HepG2 (cell line): ENCODE data around the gene RPS17. TPM values are rescaled to one million over a fixed set of nuclear protein-coding genes. Genes with fewer than 3 reads are reported as not detected.
A peak's percentile ranks its signal among the peaks of the same experiment; 100 is the strongest.

Experiments
- ATAC-seq: fragments of 200-7000 bp; cut with Tn5 transposase; 3 replicates; pipeline ENCODE4 v1.9.1; 2020; ENCODE audit warnings: mild to moderate bottlenecking, moderate library complexity
- BruUV-seq: library from RNA; stranded (reverse); fragments of 400-500 nt; replicated peaks from 2 replicates; lab custom pipeline; 2021; lab: Mats Ljungman, UMichigan
- CTCF ChIA-PET: fragments of 300-600 bp; formaldehyde crosslinking; extraction: SDS; loops from one replicate; lab custom pipeline; 2021; ENCODE audit warnings: low total read pairs, inconsistent platforms, low intra/inter-chr PET ratio; lab: Yijun Ruan, JAX
- POLR2A ChIA-PET: fragments of 350-600 bp; sonication (Branson Sonifier 250); formaldehyde crosslinking; loops from one replicate; lab custom pipeline; 2020; ENCODE audit warnings: antibody characterized with exemption, inconsistent platforms; lab: Yijun Ruan, JAX
- DNase-seq: peaks from one replicate; pipeline ENCODE4 v3.0.0-alpha.2; 2015; ENCODE audit warnings: low spot score
- FAIRE-seq: peaks from 3 replicates; lab custom pipeline; 2011; peaks lifted over from hg19 to GRCh38; lab: Jason Lieb, UNC
- H2AFZ ChIP-seq: one replicate; pipeline ENCODE4 v1.6.1; 2011; ENCODE audit warnings: low read length, inconsistent platforms
- H3K27ac ChIP-seq: fragments of 300-600 bp; 3 replicates; pipeline ENCODE4 v1.8.0; 2011; ENCODE audit warnings: mixed run types, mild to moderate bottlenecking, mixed read lengths, low read length, inconsistent platforms; ENCODE audit not compliant: insufficient read depth; ENCODE audit errors: extremely low read length
- H3K27me3 ChIP-seq, 2 experiments: fragments of 200-600 bp in 1 of 2; 2 replicates in 1 of 2; 3 replicates in 1 of 2; pipeline versions ENCODE4 v1.6.0 to v1.8.0; 2011; ENCODE audit warnings: low read length in 2 of 2, mild to moderate bottlenecking in 2 of 2, moderate library complexity in 2 of 2, inconsistent platforms in 1 of 2; ENCODE audit not compliant: insufficient read depth in 2 of 2, control insufficient read depth in 1 of 2
- H3K36me3 ChIP-seq, 2 experiments: fragments of 200-600 bp in 1 of 2; replicated peaks in 1 of 2; 2 replicates in 1 of 2; 3 replicates in 1 of 2; pipeline versions ENCODE4 v1.5.1 to v1.8.0; 2011; ENCODE audit warnings: low read length in 2 of 2, inconsistent platforms in 1 of 2; ENCODE audit not compliant: insufficient read depth in 2 of 2, control insufficient read depth in 1 of 2
- H3K4me1 ChIP-seq: 2 replicates; pipeline ENCODE4 v1.5.1; 2012; ENCODE audit warnings: low read length, inconsistent platforms; ENCODE audit not compliant: insufficient read depth
- H3K4me2 ChIP-seq: 2 replicates; pipeline ENCODE4 v1.6.0; 2011; ENCODE audit warnings: low read depth, low read length, inconsistent platforms
- H3K4me3 ChIP-seq, 3 experiments: fragments of 200-600 bp in 1 of 3; sonication (generic), shearing (Covaris generic) in 1 of 3; replicated peaks in 1 of 3; 2 replicates each; pipeline ENCODE4 v1.5.1; 2011 to 2016; ENCODE audit warnings: low read length in 3 of 3, inconsistent platforms in 2 of 3, low read depth in 2 of 3, mild to moderate bottlenecking in 2 of 3, control low read depth in 1 of 3, mixed read lengths in 1 of 3; ENCODE audit not compliant: insufficient read depth in 1 of 3
- H3K79me2 ChIP-seq: one replicate; pipeline ENCODE4 v1.6.1; 2011; ENCODE audit warnings: low read length, inconsistent platforms; ENCODE audit not compliant: insufficient read depth
- H3K9ac ChIP-seq: 2 replicates; pipeline ENCODE4 v1.6.0; 2011; ENCODE audit warnings: mild to moderate bottlenecking, low read depth, low read length, inconsistent platforms; ENCODE audit not compliant: insufficient read depth
- H3K9me3 ChIP-seq: 2 replicates; pipeline ENCODE4 v1.5.1; 2012; ENCODE audit warnings: mild to moderate bottlenecking, low read length
- H4K20me1 ChIP-seq: 2 replicates; pipeline ENCODE4 v1.6.0; 2011; ENCODE audit warnings: inconsistent platforms, mild to moderate bottlenecking, low read length, moderate library complexity; ENCODE audit not compliant: insufficient read depth
- FOXJ3 ChIP-seq: sonication (generic); formaldehyde crosslinking; IDR thresholded peaks from 2 replicates; pipeline ENCODE4 v1.4.0; 2020; ENCODE audit warnings: missing genetic modification reagents, mild to moderate bottlenecking, borderline replicate concordance
- HOXA9 ChIP-seq: sonication (generic); formaldehyde crosslinking; IDR thresholded peaks from 2 replicates; pipeline ENCODE4 v1.8.1; 2022; ENCODE audit warnings: missing genetic modification reagents, mild to moderate bottlenecking, moderate library complexity, borderline replicate concordance
- NBN ChIP-seq: fragments of 450-650 bp; conservative IDR thresholded peaks from 2 replicates; pipeline ENCODE4 v1.6.1; 2017
- NCOA1 ChIP-seq: sonication (generic); formaldehyde crosslinking; IDR thresholded peaks from 2 replicates; pipeline ENCODE4 v1.9.0; 2021; ENCODE audit warnings: missing genetic modification reagents
- NR3C1 ChIP-seq: sonication (generic); formaldehyde crosslinking; IDR thresholded peaks from 2 replicates; pipeline ENCODE4 v1.4.0; 2020; ENCODE audit warnings: missing genetic modification reagents
- PHF21A ChIP-seq: sonication (generic); formaldehyde crosslinking; IDR thresholded peaks from 2 replicates; pipeline ENCODE4 v1.5.0; 2020; ENCODE audit warnings: mild to moderate bottlenecking, missing genetic modification reagents
- PHF8 ChIP-seq: sonication (generic); formaldehyde crosslinking; IDR thresholded peaks from 2 replicates; pipeline ENCODE4 v1.5.0; 2020; ENCODE audit warnings: missing genetic modification reagents
- TCF7 ChIP-seq: sonication (generic); IDR thresholded peaks from 2 replicates; pipeline ENCODE4 v1.6.1; 2016; ENCODE audit warnings: antibody characterized with exemption, low read depth
- ZFX ChIP-seq: sonication (generic); formaldehyde crosslinking; IDR thresholded peaks from 2 replicates; pipeline ENCODE4 v1.4.0; 2020; ENCODE audit warnings: mild to moderate bottlenecking, low read depth, missing genetic modification reagents, moderate library complexity
- ZNF333 ChIP-seq: sonication (generic); formaldehyde crosslinking; IDR thresholded peaks from 2 replicates; pipeline ENCODE4 v1.4.0; 2020; ENCODE audit warnings: mild to moderate bottlenecking, missing genetic modification reagents, borderline replicate concordance
- ZNF382 ChIP-seq: sonication (generic); formaldehyde crosslinking; IDR thresholded peaks from 2 replicates; pipeline ENCODE4 v1.5.0; 2020; ENCODE audit warnings: missing genetic modification reagents, mild to moderate bottlenecking, borderline replicate concordance
- ZNF556 ChIP-seq: sonication (generic); formaldehyde crosslinking; IDR thresholded peaks from 2 replicates; pipeline ENCODE4 v1.4.0; 2020; ENCODE audit warnings: mild to moderate bottlenecking, missing genetic modification reagents, borderline replicate concordance
- ZNF557 ChIP-seq: sonication (generic); formaldehyde crosslinking; IDR thresholded peaks from 2 replicates; pipeline ENCODE4 v1.4.0; 2020; ENCODE audit warnings: missing genetic modification reagents
- WGBS: methylation state at CpG from one replicate; pipeline ENCODE4 v1.1.6; 2017; ENCODE audit warnings: low lambda C conversion rate; 5-methylcytosine and 5-hydroxymethylcytosine counted together
- in situ Hi-C: cut with HindIII; loops from 2 replicates; pipeline ENCODE4 v1.10.0; 2017; ENCODE audit warnings: low pct_unique_long_range_greater_than_20kb; ENCODE audit not compliant: extremely low pct_ligation_motif_present
- intact Hi-C: fragments of 100-400 bp; cut with micrococcal nuclease; formaldehyde crosslinking; loops from one replicate; pipeline ENCODE4 v1.10.0; 2022; ENCODE audit not compliant: unreplicated experiment
- polyA plus RNA-seq, 8 experiments: library from polyadenylated mRNA; depleted of rRNA in 3 of 8; stranded (reverse) in 7 of 8; unstranded in 1 of 8; fragments of >200 nt; fragmentation: Illumina TruSeq in 4 of 8; extraction: Trizol in 4 of 8; gene quantifications; 2 replicates each; pipeline versions ENCODE4 v1.2.1 to v1.2.3, GENCODE V29; 2011 to 2016; ENCODE audit warnings: low read depth in 4 of 8, missing spikeins in 1 of 8, mixed read lengths in 1 of 8; ENCODE audit not compliant: insufficient read depth in 1 of 8
- total RNA-seq, 5 experiments: library from RNA; depleted of rRNA; stranded (reverse); fragments of >200 nt; fragmentation: Illumina TruSeq; extraction: Trizol; gene quantifications; 2 replicates each; pipeline ENCODE4 v1.2.3, GENCODE V29; 2016; ENCODE audit warnings: low read depth in 1 of 5
- TF ChIP-seq, protein P1 (sequence below): sonication (generic); formaldehyde crosslinking; IDR thresholded peaks from 2 replicates; pipeline ENCODE4 v1.4.0; 2020; ENCODE audit warnings: low read depth, mild to moderate bottlenecking, missing genetic modification reagents
- TF ChIP-seq, protein P2 (sequence below): sonication (generic); formaldehyde crosslinking; IDR thresholded peaks from 2 replicates; pipeline ENCODE4 v1.5.1; 2020; ENCODE audit warnings: missing genetic modification reagents, mild to moderate bottlenecking, borderline replicate concordance
- TF ChIP-seq, protein P3 (sequence below): sonication (generic); formaldehyde crosslinking; IDR thresholded peaks from 2 replicates; pipeline ENCODE4 v1.8.0; 2023; ENCODE audit warnings: mild to moderate bottlenecking, missing genetic modification reagents

The RPS17 gene
- total and polyA plus RNA-seq, 2 of the 13 experiments (the other 11 are each of a cell fraction or from before 2014, with no cell fraction given), result 2,570 to 5,021 TPM

DNA sequence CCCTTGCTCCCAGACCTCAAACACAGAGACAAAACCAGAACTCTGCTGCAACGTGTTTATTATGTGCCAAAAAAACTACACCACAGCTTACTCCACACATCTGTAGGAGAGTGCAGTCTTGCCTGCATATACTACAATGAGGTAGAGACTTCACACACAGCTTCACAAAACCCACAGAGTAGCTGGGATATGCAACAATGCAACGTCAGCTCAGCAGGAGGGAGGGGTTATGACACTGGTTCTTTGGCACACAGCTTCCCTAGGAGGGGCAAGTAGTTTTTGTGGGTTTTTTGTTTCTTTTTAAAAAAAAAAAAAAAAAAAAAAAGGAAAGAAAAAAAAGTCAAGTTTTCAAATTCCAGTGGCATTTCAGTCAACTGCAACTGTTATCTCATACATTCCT lies 2.9 kb upstream of the RPS17 start:
- ATAC-seq, result no peak
- in situ Hi-C loops (loop anchor here (10.0 kb wide), 1 partner anchor 472 kb away; the partner anchor contains the start of gene C15orf40), intact Hi-C loops (no loop called here)
- no peak overlapping the region for H3K9ac ChIP-seq
- ChIA-PET POLR2A (interaction anchor here (0.6 to 1.5 kb wide), 3 partner anchors 17 to 207 kb away, joined by 3 to 7 read pairs (median 4); no protein-coding TSS in a partner anchor), CTCF (no interaction called here)
- H3K27me3 ChIP-seq, result peaks cover 0 to 10% of the 10 kb centered on the region in 2 experiments; a peak in 1 of 5 replicates
- no peak overlapping the region for H3K27ac ChIP-seq
- no peaks in the 10 kb centered on the region for H3K9me3 ChIP-seq
- no TSS peak for BruUV-seq
- peaks cover 21% of the 10 kb centered on the region for H3K79me2 ChIP-seq
- DNase-seq, result no peak
- H3K4me2 ChIP-seq, result no peak overlapping the region
- peaks cover 0 to 8% of the 10 kb centered on the region in 2 experiments; a peak in 4 of 5 replicates for H3K36me3 ChIP-seq
- H2AFZ ChIP-seq, result no peak overlapping the region
- H3K4me1 ChIP-seq, result peaks cover 14% of the 10 kb centered on the region
- H3K4me3 ChIP-seq, result no peak overlapping the region
- TF ChIP-seq ZNF556 (CRISPR knock-in tag), result no peak
- TF ChIP-seq FOXJ3 (CRISPR knock-in tag), result no peak
- TF ChIP-seq TCF7, result no peak
- TF ChIP-seq NCOA1 (CRISPR knock-in tag), result no peak
- TF ChIP-seq, protein P1, sequence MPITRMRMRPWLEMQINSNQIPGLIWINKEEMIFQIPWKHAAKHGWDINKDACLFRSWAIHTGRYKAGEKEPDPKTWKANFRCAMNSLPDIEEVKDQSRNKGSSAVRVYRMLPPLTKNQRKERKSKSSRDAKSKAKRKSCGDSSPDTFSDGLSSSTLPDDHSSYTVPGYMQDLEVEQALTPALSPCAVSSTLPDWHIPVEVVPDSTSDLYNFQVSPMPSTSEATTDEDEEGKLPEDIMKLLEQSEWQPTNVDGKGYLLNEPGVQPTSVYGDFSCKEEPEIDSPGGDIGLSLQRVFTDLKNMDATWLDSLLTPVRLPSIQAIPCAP (CRISPR knock-in tag), result no peak
- no peak for TF ChIP-seq NBN
- no peak for TF ChIP-seq ZNF333
- no peak for FAIRE-seq
- peaks cover 17% of the 10 kb centered on the region for H4K20me1 ChIP-seq
- 52% methylated on average over 2 of the region's 2 CpGs for WGBS

DNA sequence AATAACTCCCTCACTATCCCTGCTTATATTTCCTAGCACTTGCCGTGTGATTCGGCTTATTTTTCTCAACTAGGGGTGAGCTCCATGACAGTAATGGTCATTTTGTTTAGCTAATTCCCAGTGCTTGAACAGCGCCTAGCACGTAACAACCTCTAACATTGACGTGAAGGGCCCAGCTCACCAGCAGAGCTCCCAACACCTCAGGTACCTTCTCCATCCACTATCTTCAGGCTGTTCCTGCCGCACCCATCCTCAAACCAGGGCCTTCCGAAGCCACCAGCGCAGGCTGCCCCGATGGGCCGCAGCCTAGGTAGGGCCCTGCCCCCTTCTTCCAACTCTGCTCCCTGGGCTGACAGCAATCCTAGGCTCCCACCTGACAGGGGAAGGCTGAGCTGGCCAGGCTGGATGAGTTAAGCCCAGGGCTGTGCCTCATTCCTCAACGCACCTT lies 751 bp upstream of the RPS17 start:
- intact Hi-C loops (loop anchor here (1.0 to 2.0 kb wide), 2 partner anchors 209 to 460 kb away; no protein-coding TSS in a partner anchor), in situ Hi-C loops (loop anchor here (10.0 kb wide), 1 partner anchor 474 kb away; the partner anchor contains the start of gene C15orf40)
- BruUV-seq, result TSS peak; percentile 97
- WGBS, result 3% methylated on average over 10 of the region's 11 CpGs
- H3K36me3 ChIP-seq, result peaks cover 9 to 30% of the 10 kb centered on the region in 2 experiments
- FAIRE-seq (no peak), DNase-seq (no peak), ATAC-seq (peak; percentile 50)
- H3K9ac ChIP-seq, result peak overlapping the region; percentile 100
- peak overlapping the region; percentile 60 for H3K27ac ChIP-seq
- peak overlapping the region; percentile 62 for H2AFZ ChIP-seq
- ChIA-PET POLR2A (interaction anchor here (0.7 to 2.6 kb wide), 10 partner anchors 10 to 527 kb away, joined by 3 to 25 read pairs (median 5); partner anchors contain the start of genes BTBD1, EFL1 and SAXO2), CTCF (no interaction called here)
- peaks cover 38% of the 10 kb centered on the region for H4K20me1 ChIP-seq
- H3K79me2 ChIP-seq, result peaks cover 26% of the 10 kb centered on the region
- H3K4me3 ChIP-seq, result peak overlapping the region; percentile 70 to 100 (median 80)
- no peaks in the 10 kb centered on the region for H3K9me3 ChIP-seq
- peak overlapping the region; percentile 77 for H3K4me2 ChIP-seq
- peaks cover 0 to 10% of the 10 kb centered on the region in 2 experiments; a peak in 1 of 5 replicates for H3K27me3 ChIP-seq
- peaks cover 36% of the 10 kb centered on the region for H3K4me1 ChIP-seq
- TF ChIP-seq PHF8 (CRISPR knock-in tag) (no peak; the same call in none of the 2 replicates), PHF21A (CRISPR knock-in tag) (0 out of 2 replicates have a peak, but pooled peaks have one; percentile 16), ZNF382 (CRISPR knock-in tag) (no peak), ZNF557 (CRISPR knock-in tag) (no peak), HOXA9 (no peak), ZFX (CRISPR knock-in tag) (peak; percentile 46; the same call in 1 of the 2 replicates), NR3C1 (CRISPR knock-in tag) (no peak)
- TF ChIP-seq, protein P2, sequence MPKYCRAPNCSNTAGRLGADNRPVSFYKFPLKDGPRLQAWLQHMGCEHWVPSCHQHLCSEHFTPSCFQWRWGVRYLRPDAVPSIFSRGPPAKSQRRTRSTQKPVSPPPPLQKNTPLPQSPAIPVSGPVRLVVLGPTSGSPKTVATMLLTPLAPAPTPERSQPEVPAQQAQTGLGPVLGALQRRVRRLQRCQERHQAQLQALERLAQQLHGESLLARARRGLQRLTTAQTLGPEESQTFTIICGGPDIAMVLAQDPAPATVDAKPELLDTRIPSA, result no peak
- TF ChIP-seq, protein P3, sequence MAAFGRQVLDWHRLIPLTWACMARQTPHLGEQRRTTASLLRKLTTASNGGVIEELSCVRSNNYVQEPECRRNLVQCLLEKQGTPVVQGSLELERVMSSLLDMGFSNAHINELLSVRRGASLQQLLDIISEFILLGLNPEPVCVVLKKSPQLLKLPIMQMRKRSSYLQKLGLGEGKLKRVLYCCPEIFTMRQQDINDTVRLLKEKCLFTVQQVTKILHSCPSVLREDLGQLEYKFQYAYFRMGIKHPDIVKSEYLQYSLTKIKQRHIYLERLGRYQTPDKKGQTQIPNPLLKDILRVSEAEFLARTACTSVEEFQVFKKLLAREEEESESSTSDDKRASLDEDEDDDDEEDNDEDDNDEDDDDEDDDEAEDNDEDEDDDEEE, result 0 out of 2 replicates have a peak, but pooled peaks have one; percentile 16
